Panc1 (cell line): ENCODE measurements around the gene SLC38A5. TPM values are rescaled to one million over a fixed set of nuclear protein-coding genes. Genes with fewer than 3 reads are reported as not detected.
A peak's percentile ranks its signal among the peaks of the same experiment; 100 is the strongest.

Experiments used
- ATAC-seq: fragments of 200-7000 bp; cut with Tn5 transposase; 2 replicates; pipeline ENCODE4 v1.9.1; 2020; ENCODE audit warnings: mild to moderate bottlenecking, moderate library complexity
- BruUV-seq: library from RNA; stranded (reverse); fragments of 400-500 nt; replicated peaks from 2 replicates; lab custom pipeline; 2021; lab: Mats Ljungman, UMichigan
- CTCF ChIA-PET: fragments of 300-600 bp; sonication (Branson Sonifier 250); formaldehyde crosslinking; loops from one replicate; lab custom pipeline; 2022; ENCODE audit warnings: antibody characterized with exemption; lab: Charles Lee
- POLR2A ChIA-PET: fragments of 300-600 bp; sonication (Branson Sonifier 250); formaldehyde crosslinking; loops from one replicate; lab custom pipeline; 2022; ENCODE audit warnings: antibody characterized with exemption; lab: Charles Lee
- DNase-seq: peaks from one replicate; pipeline ENCODE4 v3.0.0-alpha.2; 2010; ENCODE audit warnings: low read depth, low spot score
- H3K27ac ChIP-seq: 2 replicates; pipeline ENCODE4 v1.5.1; 2011; ENCODE audit warnings: mild to moderate bottlenecking, low read length, inconsistent platforms
- H3K27me3 ChIP-seq: fragments of 200-500 bp; sonication (Bioruptor generic); 2 replicates; pipeline ENCODE4 v1.6.0; 2014; ENCODE audit warnings: low read length, inconsistent platforms; ENCODE audit not compliant: control insufficient read depth, insufficient read depth
- H3K36me3 ChIP-seq: fragments of 200-500 bp; sonication (Bioruptor generic); 2 replicates; pipeline ENCODE4 v1.5.1; 2014; ENCODE audit warnings: inconsistent platforms, mild to moderate bottlenecking, low read length, moderate library complexity; ENCODE audit not compliant: control insufficient read depth, insufficient read depth
- H3K4me1 ChIP-seq: 2 replicates; pipeline ENCODE4 v1.5.1; 2011; ENCODE audit warnings: inconsistent platforms, mild to moderate bottlenecking, low read length, moderate library complexity; ENCODE audit not compliant: control insufficient read depth, insufficient read depth
- H3K4me3 ChIP-seq, 2 experiments: 2 replicates each; pipeline ENCODE4 v1.5.1; 2011 to 2012; ENCODE audit warnings: low read depth in 2 of 2, low read length in 2 of 2, mild to moderate bottlenecking in 2 of 2, inconsistent platforms in 1 of 2, moderate library complexity in 1 of 2
- H3K9me3 ChIP-seq: fragments of 200-500 bp; sonication (Bioruptor generic); 2 replicates; pipeline ENCODE4 v1.5.1; 2014; ENCODE audit warnings: low read depth, mild to moderate bottlenecking, inconsistent platforms, low read length, moderate library complexity; ENCODE audit not compliant: control insufficient read depth, insufficient read depth
- CTCF ChIP-seq: fragments of 450-650 bp; IDR thresholded peaks from 2 replicates; pipeline ENCODE4 v1.5.1; 2017; ENCODE audit warnings: mild to moderate bottlenecking
- POLR2AphosphoS5 ChIP-seq: IDR thresholded peaks from 2 replicates; pipeline ENCODE4 v1.6.1; 2012; ENCODE audit warnings: mild to moderate bottlenecking, low read depth, low read length, moderate library complexity
- REST ChIP-seq, 2 experiments: IDR thresholded peaks; 2 replicates each; pipeline ENCODE4 v1.6.1; 2011 to 2012; ENCODE audit warnings: low read depth in 2 of 2, control low read depth in 1 of 2, low read length in 1 of 2, mild to moderate bottlenecking in 1 of 2, moderate library complexity in 1 of 2; ENCODE audit not compliant: insufficient read depth in 1 of 2
- SIN3A ChIP-seq: IDR thresholded peaks from 2 replicates; pipeline ENCODE4 v1.6.1; 2012; ENCODE audit warnings: low read depth, mild to moderate bottlenecking, low read length, moderate library complexity, borderline replicate concordance; ENCODE audit not compliant: insufficient read depth
- TCF7L2 ChIP-seq: IDR thresholded peaks from 2 replicates; pipeline ENCODE4 v1.6.1; 2011; ENCODE audit warnings: mild to moderate bottlenecking, low read depth, low read length, inconsistent platforms
- in situ Hi-C: cut with HindIII; loops from 2 replicates; pipeline ENCODE4 v1.10.0; 2016; ENCODE audit warnings: low sequenced_read_pairs, low pct_unique_long_range_greater_than_20kb
- intact Hi-C: fragments of 100-400 bp; cut with micrococcal nuclease; formaldehyde crosslinking; loops from one replicate; pipeline ENCODE4 v1.10.0; 2022; ENCODE audit not compliant: unreplicated experiment
- total RNA-seq: library from RNA; stranded (reverse); gene quantifications from one replicate; pipeline ENCODE4 v1.2.1, GENCODE V29; 2021; ENCODE audit not compliant: unreplicated experiment

The SLC38A5 gene
- total RNA-seq, 1 experiment from 2014 or later = 1.1 TPM

- no TSS peak for BruUV-seq
- Histone ChIP-seq H3K36me3 (no peaks in the 10 kb centered on the region), H3K4me1 (peaks cover 5% of the 10 kb centered on the region), H3K27me3 (no peaks in the 10 kb centered on the region), H3K27ac (no peak overlapping the region), H3K9me3 (no peaks in the 10 kb centered on the region), H3K4me3 (no peak overlapping the region)
- in situ Hi-C loops (no loop called here), intact Hi-C loops (no loop called here)
- DNase-seq (no peak), ATAC-seq (no peak)
- ChIA-PET POLR2A (interaction anchor here (0.7 kb wide), 1 partner anchor 9 kb away, joined by 6 read pairs; no protein-coding TSS in a partner anchor), CTCF (interaction anchor here (0.7 kb wide), 1 partner anchor 8 kb away, joined by 3 read pairs; no protein-coding TSS in a partner anchor)
- TF ChIP-seq CTCF (peak; percentile 66), TCF7L2 (no peak)
These were observed 4.1 kb upstream of the SLC38A5 start for GRCh38 chrX:48474127-48474526.

GRCh38 chrX:48473704-48473990 is 3.6 kb upstream of the SLC38A5 start:
- in situ Hi-C loops = no loop called here
- TF ChIP-seq POLR2AphosphoS5 (no peak), CTCF (no peak), TCF7L2 (no peak), REST (IDR thresholded peaks at IDR 0.05; ENCODE audit: insufficient read depth in 1 of 2, low read depth in 2 of 2, low read length in 1 of 2) (no peak), SIN3A (no peak)
- BruUV-seq = no TSS peak
- intact Hi-C loops = no loop called here
- DNase-seq (no peak), ATAC-seq (no peak)
- H3K36me3 ChIP-seq = no peaks in the 10 kb centered on the region
- no peak overlapping the region for H3K4me3 ChIP-seq
- H3K27ac ChIP-seq = no peak overlapping the region
- ChIA-PET POLR2A (no interaction called here), CTCF (no interaction called here)
- peaks cover 5% of the 10 kb centered on the region for H3K4me1 ChIP-seq
- H3K9me3 ChIP-seq = no peaks in the 10 kb centered on the region
- H3K27me3 ChIP-seq = no peaks in the 10 kb centered on the region
